Right lung (tissue), 10 donors: ENCODE measurements around the gene HNRNPAB. TPM values are rescaled to one million over a fixed set of nuclear protein-coding genes. Genes with fewer than 3 reads are reported as not detected.

Experiments used
- DNase-seq, 2 donors: peaks; one replicate each; pipeline ENCODE4 v3.0.0-alpha.2; 2013
- long read RNA-seq, 8 donors: transcript quantifications; one replicate each; lab custom pipeline, GENCODE V29; 2026
- polyA plus RNA-seq, 5 donors: library from polyadenylated mRNA; unstranded; fragments of 120-200 nt; gene quantifications; one replicate each; pipeline versions ENCODE4 v1.2.1 to v1.2.3, GENCODE V29; 2013; ENCODE audit warnings: inconsistent platforms in 1 of 5, low replicate concordance in 1 of 5; ENCODE audit not compliant: insufficient read length in 5 of 5, insufficient read depth in 1 of 5

HNRNPAB gene
- 100 to 1,000 TPM; 113 to 157 (median 127) TPM for polyA plus RNA-seq
- long read RNA-seq, donor 1, transcript HNRNPAB-201 (7 exons, 1,602 nt): minor isoform, 7 of 113 reads
- long read RNA-seq, donor 1, transcript HNRNPAB-204 (7 exons, 1,785 nt): minor isoform, 5 of 113 reads
- long read RNA-seq, donor 1, transcript HNRNPAB-205 (6 exons, 1,674 nt): minor isoform, 5 of 113 reads
- long read RNA-seq, donor 1, transcript HNRNPAB-202 (8 exons, 1,796 nt): major isoform, 11 of 113 reads
- long read RNA-seq, donor 1, partial matches to known transcripts: 85 of 113 reads
- long read RNA-seq, donor 1, other reads (novel, unspliced or antisense): 0 of 113 reads
- long read RNA-seq, donor 2, transcript HNRNPAB-202 (8 exons, 1,796 nt): major isoform, 5 of 60 reads
- long read RNA-seq, donor 2, partial matches to known transcripts: 47 of 60 reads
- long read RNA-seq, donor 2, other reads (novel, unspliced or antisense): 0 of 60 reads
- long read RNA-seq, donor 3, transcript HNRNPAB-202 (8 exons, 1,796 nt): major isoform, 6 of 69 reads
- long read RNA-seq, donor 3, partial matches to known transcripts: 47 of 69 reads
- long read RNA-seq, donor 3, other reads (novel, unspliced or antisense): 8 of 69 reads
- long read RNA-seq, donor 4, partial matches to known transcripts: 11 of 20 reads
- long read RNA-seq, donor 4, other reads (novel, unspliced or antisense): 0 of 20 reads
- long read RNA-seq, donor 5, partial matches to known transcripts: 82 of 112 reads
- long read RNA-seq, donor 5, other reads (novel, unspliced or antisense): 15 of 112 reads
- long read RNA-seq, donor 6, transcript HNRNPAB-202 (8 exons, 1,796 nt): major isoform, 6 of 63 reads
- long read RNA-seq, donor 6, transcript HNRNPAB-201 (7 exons, 1,602 nt): major isoform, 6 of 63 reads
- long read RNA-seq, donor 6, partial matches to known transcripts: 43 of 63 reads
- long read RNA-seq, donor 6, other reads (novel, unspliced or antisense): 0 of 63 reads
- long read RNA-seq, donor 7, transcript HNRNPAB-202 (8 exons, 1,796 nt): major isoform, 5 of 115 reads
- long read RNA-seq, donor 7, partial matches to known transcripts: 92 of 115 reads
- long read RNA-seq, donor 7, other reads (novel, unspliced or antisense): 7 of 115 reads
- long read RNA-seq, donor 8, transcript HNRNPAB-201 (7 exons, 1,602 nt): minor isoform, 5 of 12 reads
- long read RNA-seq, donor 8, transcript HNRNPAB-204 (7 exons, 1,785 nt): major isoform, 6 of 12 reads
- long read RNA-seq, donor 8, partial matches to known transcripts: 0 of 12 reads
- long read RNA-seq, donor 8, other reads (novel, unspliced or antisense): 0 of 12 reads

- DNase-seq: peak; percentile 96 to 97
Observed at GRCh38 chr5:178204182-178204934, at the start of gene HNRNPAB. HNRNPAB (plus strand) TSS chr5:178204533; CDS start chr5:178204838, 305 bp downstream.

- DNase-seq: no peak
Observed at GRCh38 chr5:178155065-178155464, 49.3 kb upstream of the HNRNPAB start.

- DNase-seq: no peak
Observed at GRCh38 chr5:178160176-178160575, 44.2 kb upstream of the HNRNPAB start.

- no peak for DNase-seq
Observed at GRCh38 chr5:178162481-178162880, 41.9 kb upstream of the HNRNPAB start.

- DNase-seq: peak; percentile 62 to 73
Observed at GRCh38 chr5:178163772-178164735, 40.3 kb upstream of the HNRNPAB start.

GRCh38 chr5:178165581-178165980, 38.8 kb upstream of the HNRNPAB start:
- DNase-seq: no peak

GRCh38 chr5:178170455-178170854, 33.9 kb upstream of the HNRNPAB start:
- no peak for DNase-seq

- peak in 1 of 2 donors; percentile 31 for DNase-seq
Observed at GRCh38 chr5:178174456-178174855, 29.9 kb upstream of the HNRNPAB start.

- DNase-seq: no peak
Observed at GRCh38 chr5:178176791-178177190, 27.5 kb upstream of the HNRNPAB start.

- DNase-seq: no peak
Observed at GRCh38 chr5:178177569-178177968, 26.8 kb upstream of the HNRNPAB start.

- no peak for DNase-seq
Observed at GRCh38 chr5:178180141-178180863, 24.0 kb upstream of the HNRNPAB start.

- DNase-seq: no peak
Observed at GRCh38 chr5:178182158-178182876, 22.0 kb upstream of the HNRNPAB start.

- DNase-seq: no peak
Observed at GRCh38 chr5:178186427-178186826, 17.9 kb upstream of the HNRNPAB start.

- no peak for DNase-seq
Observed at GRCh38 chr5:178187014-178187413, 17.3 kb upstream of the HNRNPAB start, which contains the start of gene GMCL2. GMCL2 (minus strand) TSS chr5:178187371; CDS start chr5:178187299, 72 bp downstream.

- no peak for DNase-seq
Observed at GRCh38 chr5:178189433-178189832, 14.9 kb upstream of the HNRNPAB start.

- DNase-seq: no peak
Observed at GRCh38 chr5:178191661-178192060, 12.7 kb upstream of the HNRNPAB start.

- DNase-seq: no peak
Observed at GRCh38 chr5:178192244-178192643, 12.1 kb upstream of the HNRNPAB start.

- DNase-seq: no peak
Observed at GRCh38 chr5:178192787-178193186, 11.5 kb upstream of the HNRNPAB start.
